ENCODE results near the gene NUP62.
"Not testable (repeated sequence)": the region's sequence is repeated elsewhere in the genome, so short reads cannot be mapped to it uniquely, and the experiment has no call there.

GRCh38 chr19:49924881-49925210, 4.5 kb downstream of the NUP62 start:
- not testable (repeated sequence) for TF ChIP-seq CTCF (IDR thresholded peaks at IDR 0.05; ENCODE audit: low read depth, low read length, missing input control); RAD21 (IDR thresholded peaks at IDR 0.05); TAF1 (conservative IDR thresholded peaks at IDR 0.05); JUND (IDR thresholded peaks at IDR 0.05); SP1 (IDR thresholded peaks at IDR 0.05); GABPA (IDR thresholded peaks at IDR 0.05 in 1 of 2, conservative IDR thresholded peaks at IDR 0.05 in 1 of 2)
- TF ChIP-seq REST (IDR thresholded peaks at IDR 0.05) = peak; percentile 55
- TF ChIP-seq, protein P1, sequence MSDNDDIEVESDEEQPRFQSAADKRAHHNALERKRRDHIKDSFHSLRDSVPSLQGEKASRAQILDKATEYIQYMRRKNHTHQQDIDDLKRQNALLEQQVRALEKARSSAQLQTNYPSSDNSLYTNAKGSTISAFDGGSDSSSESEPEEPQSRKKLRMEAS (IDR thresholded peaks at IDR 0.05) = peak; percentile 64
